H4 (cell line): Measurements from ENCODE around the gene ACSS1. TPM values are rescaled to one million over a fixed set of nuclear protein-coding genes. Genes with fewer than 3 reads are reported as not detected.

Source experiments
- DNase-seq: peaks from one replicate; pipeline ENCODE4 v3.0.0-alpha.2; 2015; ENCODE audit warnings: low spot score
- total RNA-seq: library from RNA; depleted of rRNA; stranded (reverse); fragments of >200 nt; shearing (Covaris generic); gene quantifications from 2 replicates; pipeline ENCODE4 v1.2.3, GENCODE V29; 2014

The ACSS1 gene
- total RNA-seq, 1 experiment from 2014 or later, result 0.21 TPM

GRCh38 chr20:25030649-25031207, 27.2 kb downstream of the ACSS1 start:
- DNase-seq, result no peak

GRCh38 chr20:25030007-25030648, 27.8 kb downstream of the ACSS1 start:
- no peak for DNase-seq

- no peak for DNase-seq
Measured at GRCh38 chr20:25025986-25026605, 31.8 kb downstream of the ACSS1 start.

GRCh38 chr20:25025091-25025861, 32.7 kb downstream of the ACSS1 start:
- no peak for DNase-seq

- no peak for DNase-seq
Measured at GRCh38 chr20:25024171-25024570, 33.8 kb downstream of the ACSS1 start.

- no peak for DNase-seq
Measured at GRCh38 chr20:25023356-25023755, 34.6 kb downstream of the ACSS1 start.

- no peak for DNase-seq
Measured at GRCh38 chr20:25022680-25023079, 35.3 kb downstream of the ACSS1 start.

GRCh38 chr20:25021336-25021735, 36.6 kb downstream of the ACSS1 start:
- DNase-seq, result no peak

GRCh38 chr20:25020901-25021301, 37.0 kb downstream of the ACSS1 start:
- no peak for DNase-seq

- no peak for DNase-seq
Measured at GRCh38 chr20:25020345-25020744, 37.6 kb downstream of the ACSS1 start.

- DNase-seq, result no peak
Measured at GRCh38 chr20:25019381-25020155, 38.4 kb downstream of the ACSS1 start.

GRCh38 chr20:25018841-25019240, 39.1 kb downstream of the ACSS1 start:
- DNase-seq, result no peak

GRCh38 chr20:25018425-25018824, 39.5 kb downstream of the ACSS1 start:
- no peak for DNase-seq

GRCh38 chr20:25017257-25017803, 40.6 kb downstream of the ACSS1 start:
- DNase-seq, result no peak

GRCh38 chr20:25016471-25016870, 41.5 kb downstream of the ACSS1 start:
- DNase-seq, result no peak

- no peak for DNase-seq
Measured at GRCh38 chr20:25015986-25016385, 42.0 kb downstream of the ACSS1 start.

GRCh38 chr20:25014816-25015215, 43.1 kb downstream of the ACSS1 start:
- DNase-seq, result no peak

- DNase-seq, result no peak
Measured at GRCh38 chr20:25013478-25014380, 44.2 kb downstream of the ACSS1 start.

GRCh38 chr20:25012616-25013189, 45.2 kb downstream of the ACSS1 start:
- no peak for DNase-seq

GRCh38 chr20:25011831-25012241, 46.1 kb downstream of the ACSS1 start:
- DNase-seq, result no peak
